GM23248 (cell line): ENCODE measurements around the gene RBSN. TPM values are rescaled to one million over a fixed set of nuclear protein-coding genes. Genes with fewer than 3 reads are reported as not detected.

Experiments
- DNase-seq: peaks from one replicate; pipeline ENCODE4 v3.0.0-alpha.2; 2015
- H2AFZ ChIP-seq: fragments of 200-600 bp; sonication (generic); 2 replicates; pipeline ENCODE4 v1.6.1; 2016; ENCODE audit warnings: antibody characterized with exemption
- H3F3A ChIP-seq: fragments of 200-600 bp; sonication (generic); 2 replicates; pipeline ENCODE4 v1.6.1; 2016; ENCODE audit warnings: mild to moderate bottlenecking, antibody characterized with exemption, mixed run types; ENCODE audit not compliant: insufficient read depth
- H3K27ac ChIP-seq: fragments of 200-600 bp; sonication (generic); 2 replicates; pipeline ENCODE4 v1.5.1; 2016; ENCODE audit warnings: mild to moderate bottlenecking
- H3K27me3 ChIP-seq: fragments of 200-600 bp; sonication (generic); replicated peaks from 2 replicates; pipeline ENCODE4 v1.6.1; 2016; ENCODE audit warnings: mild to moderate bottlenecking; ENCODE audit not compliant: insufficient read depth
- H3K36me3 ChIP-seq: fragments of 200-600 bp; sonication (generic); 2 replicates; pipeline ENCODE4 v1.6.1; 2016; ENCODE audit warnings: low read depth, mild to moderate bottlenecking
- H3K4me1 ChIP-seq: fragments of 200-600 bp; sonication (generic); 2 replicates; pipeline ENCODE4 v1.6.1; 2016; ENCODE audit warnings: mild to moderate bottlenecking; ENCODE audit not compliant: insufficient read depth
- H3K4me2 ChIP-seq: fragments of 200-600 bp; sonication (generic); one replicate; pipeline ENCODE4 v1.6.1; 2016; ENCODE audit warnings: mild to moderate bottlenecking; ENCODE audit not compliant: unreplicated experiment
- H3K4me3 ChIP-seq: fragments of 200-600 bp; sonication (generic); 2 replicates; pipeline ENCODE4 v1.5.1; 2016; ENCODE audit warnings: mild to moderate bottlenecking
- H3K79me2 ChIP-seq: fragments of 200-600 bp; sonication (generic); 2 replicates; pipeline ENCODE4 v1.6.1; 2016; ENCODE audit warnings: mild to moderate bottlenecking; ENCODE audit not compliant: insufficient read depth
- H3K9ac ChIP-seq: fragments of 200-600 bp; sonication (generic); 2 replicates; pipeline ENCODE4 v1.6.1; 2016; ENCODE audit warnings: mild to moderate bottlenecking
- H3K9me2 ChIP-seq: fragments of 200-600 bp; sonication (generic); 2 replicates; pipeline ENCODE4 v1.6.1; 2016; ENCODE audit warnings: mixed run types, mild to moderate bottlenecking, moderate library complexity; ENCODE audit not compliant: insufficient read depth
- H3K9me3 ChIP-seq: fragments of 200-600 bp; sonication (generic); one replicate; pipeline ENCODE4 v1.6.1; 2017; ENCODE audit warnings: low read depth
- H4K20me1 ChIP-seq: fragments of 200-600 bp; sonication (generic); 2 replicates; pipeline ENCODE4 v1.6.0; 2016; ENCODE audit not compliant: insufficient read depth
- EZH2 ChIP-seq: fragments of 200-600 bp; sonication (generic); IDR thresholded peaks from 2 replicates; pipeline ENCODE4 v1.6.1; 2018; ENCODE audit warnings: antibody characterized with exemption, mild to moderate bottlenecking; ENCODE audit not compliant: insufficient read depth, poor library complexity, severe bottlenecking
- EZH2phosphoT487 ChIP-seq: fragments of 200-600 bp; sonication (generic); IDR thresholded peaks from 2 replicates; pipeline ENCODE4 v1.6.1; 2018; ENCODE audit warnings: antibody characterized with exemption, moderate library complexity, mild to moderate bottlenecking, low read depth; ENCODE audit not compliant: insufficient read depth
- WGBS, 2 experiments: methylation state at CpG; one replicate each; pipeline ENCODE4 v1.1.6; 2015 to 2017; ENCODE audit warnings: low lambda C conversion rate in 2 of 2, low coverage in 1 of 2; ENCODE audit errors: missing lambda C conversion rate in 2 of 2; 5-methylcytosine and 5-hydroxymethylcytosine counted together
- in situ Hi-C: fragments of 300-500 bp; cut with MboI; formaldehyde crosslinking; loops from 2 replicates; pipeline ENCODE4 v1.15.0; 2020
- polyA plus RNA-seq: library from polyadenylated mRNA; unstranded; fragments of >200 nt; fragmentation: Nextera tagmentation; extraction: Ambion mirVana; gene quantifications from 2 replicates; pipeline ENCODE4 v1.2.1, GENCODE V29; 2016
- total RNA-seq: library from RNA; depleted of rRNA; stranded (reverse); fragments of >200 nt; shearing (Covaris generic); gene quantifications from 2 replicates; pipeline ENCODE4 v1.2.3, GENCODE V29; 2014

Gene RBSN
- total and polyA plus RNA-seq, 2 experiments from 2014 or later = 21.0 to 23.9 TPM

DNA sequence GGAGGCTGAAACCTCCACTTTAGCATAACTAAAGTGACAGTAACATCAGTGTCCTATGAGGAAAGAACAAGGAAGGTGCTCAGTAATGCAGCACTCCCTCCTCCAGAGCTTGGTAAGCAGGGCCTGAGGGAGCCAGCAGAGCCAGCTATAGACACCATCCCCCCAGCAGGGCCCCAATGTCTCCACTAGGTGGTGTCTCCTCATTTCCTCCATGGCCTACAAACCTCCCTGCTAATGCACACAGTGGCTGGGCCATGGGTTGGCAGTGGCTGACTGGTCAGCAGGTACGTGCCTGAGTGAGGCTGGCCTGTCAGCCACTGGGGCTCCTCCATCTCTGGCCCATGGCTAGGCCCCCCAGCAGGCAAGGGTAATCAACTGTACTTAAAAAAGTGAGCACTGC, 47.4 kb downstream of the RBSN start:
- H3K27ac ChIP-seq = no peak overlapping the region
- 50 to 100% methylated on average over 1 of the region's 1 CpG for WGBS, 2 experiments
- H3K79me2 ChIP-seq = peaks cover 69% of the 10 kb centered on the region
- H3K4me3 ChIP-seq = no peak overlapping the region
- H3K4me2 ChIP-seq = no peak overlapping the region
- no peaks in the 10 kb centered on the region for H4K20me1 ChIP-seq
- no peaks in the 10 kb centered on the region; the same call in 1 of the 2 replicates for H3F3A ChIP-seq
- H3K36me3 ChIP-seq = peaks cover 38% of the 10 kb centered on the region
- no peaks in the 10 kb centered on the region for H3K9me2 ChIP-seq
- H3K4me1 ChIP-seq = peaks cover 8% of the 10 kb centered on the region; the same call in 1 of the 2 replicates
- no peak overlapping the region for H3K9ac ChIP-seq
- H3K9me3 ChIP-seq = no peaks in the 10 kb centered on the region
- in situ Hi-C loops = no loop called here
- H3K27me3 ChIP-seq = no peaks in the 10 kb centered on the region
- no peak overlapping the region for H2AFZ ChIP-seq
- no peak for TF ChIP-seq EZH2
- no peak for TF ChIP-seq EZH2phosphoT487
- DNase-seq = peak; percentile 70

DNA sequence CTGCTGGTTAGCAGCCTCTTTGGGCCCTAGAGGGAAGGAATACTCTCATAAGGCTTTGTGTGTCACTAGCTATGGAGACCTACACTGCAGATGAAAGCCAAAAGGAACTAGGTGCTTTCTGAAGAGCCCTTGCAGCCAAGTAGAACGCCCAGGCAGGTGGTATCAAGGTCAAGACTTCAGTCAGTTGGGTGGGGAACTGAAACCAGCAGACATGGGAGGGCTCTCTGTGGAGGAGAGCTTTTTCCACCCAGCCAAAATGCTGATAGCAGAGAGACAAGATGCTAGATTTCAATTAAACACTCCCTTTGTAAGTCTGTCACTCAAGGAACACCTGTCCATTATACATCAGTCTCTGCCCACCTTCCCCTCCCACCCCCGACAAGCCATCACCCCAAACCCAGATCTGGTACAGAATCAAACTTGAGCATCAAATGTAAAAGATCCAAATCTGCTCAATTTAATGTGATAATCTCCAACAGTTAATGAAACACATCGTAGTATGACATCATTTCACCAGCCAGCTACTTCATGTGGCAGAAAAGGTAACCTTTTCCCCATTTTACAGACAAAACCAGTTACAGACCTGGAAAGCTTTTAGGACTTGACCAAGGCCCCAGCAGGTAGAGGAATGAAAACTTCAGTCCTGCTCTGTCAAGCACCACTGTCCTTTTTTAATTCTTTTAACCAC, 48.4 kb downstream of the RBSN start:
- no peaks in the 10 kb centered on the region for H3K9me3 ChIP-seq
- H4K20me1 ChIP-seq = no peaks in the 10 kb centered on the region
- no peak for DNase-seq

DNA sequence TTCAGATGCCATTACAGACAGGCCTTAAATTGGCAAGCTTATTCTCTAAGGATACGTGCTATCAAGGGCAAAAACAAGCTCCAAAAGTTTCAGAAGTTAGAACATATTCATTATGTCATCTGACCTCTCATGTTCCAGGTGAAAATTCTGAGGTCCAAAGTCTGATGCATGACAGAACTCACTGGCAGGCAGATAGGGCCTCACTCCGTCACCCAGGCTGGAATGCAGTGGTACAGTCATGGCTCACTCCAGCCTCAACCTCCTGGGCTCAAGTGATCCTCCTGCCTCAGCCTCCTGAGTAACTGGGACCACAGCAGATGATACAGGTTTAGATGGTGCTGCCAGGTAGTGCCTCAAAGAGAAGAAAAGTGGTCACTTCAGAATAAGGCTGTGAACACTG, 49.4 kb downstream of the RBSN start:
- peaks cover 51% of the 10 kb centered on the region for H3K79me2 ChIP-seq
- H3K4me2 ChIP-seq = no peak overlapping the region
- H3K4me1 ChIP-seq = no peaks in the 10 kb centered on the region
- H3K27me3 ChIP-seq = no peaks in the 10 kb centered on the region
- no peak for TF ChIP-seq EZH2phosphoT487
- TF ChIP-seq EZH2 = no peak
- H3K36me3 ChIP-seq = peaks cover 50% of the 10 kb centered on the region
- H3K9me3 ChIP-seq = no peaks in the 10 kb centered on the region
- in situ Hi-C loops = no loop called here
- H4K20me1 ChIP-seq = no peaks in the 10 kb centered on the region
- DNase-seq = no peak
- H3K4me3 ChIP-seq = no peak overlapping the region
- H3F3A ChIP-seq = 0 out of 2 replicates have a peak, but pooled peaks cover 4% of the 10 kb centered on the region
- no peak overlapping the region for H3K27ac ChIP-seq
- H2AFZ ChIP-seq = no peak overlapping the region
- H3K9ac ChIP-seq = no peak overlapping the region
- 98 to 100% methylated on average over 2 of the region's 2 CpGs for WGBS, 2 experiments
- H3K9me2 ChIP-seq = no peaks in the 10 kb centered on the region

More for the DNA sequence above, 48.4 kb downstream of the RBSN start:
- TF ChIP-seq EZH2 (no peak), EZH2phosphoT487 (no peak)
- Histone ChIP-seq H3K79me2 (peaks cover 60% of the 10 kb centered on the region), H3K9me2 (no peaks in the 10 kb centered on the region), H3K4me1 (peaks cover 7% of the 10 kb centered on the region; the same call in 1 of the 2 replicates), H3K27me3 (no peaks in the 10 kb centered on the region), H3K4me2 (no peak overlapping the region), H3F3A (no peaks in the 10 kb centered on the region; the same call in 1 of the 2 replicates), H3K27ac (no peak overlapping the region), H2AFZ (no peak overlapping the region), H3K9ac (no peak overlapping the region), H3K4me3 (no peak overlapping the region), H3K36me3 (peaks cover 46% of the 10 kb centered on the region)
- in situ Hi-C loops = no loop called here
- 94 to 96% methylated on average over 3 of the region's 3 CpGs for WGBS, 2 experiments

DNA sequence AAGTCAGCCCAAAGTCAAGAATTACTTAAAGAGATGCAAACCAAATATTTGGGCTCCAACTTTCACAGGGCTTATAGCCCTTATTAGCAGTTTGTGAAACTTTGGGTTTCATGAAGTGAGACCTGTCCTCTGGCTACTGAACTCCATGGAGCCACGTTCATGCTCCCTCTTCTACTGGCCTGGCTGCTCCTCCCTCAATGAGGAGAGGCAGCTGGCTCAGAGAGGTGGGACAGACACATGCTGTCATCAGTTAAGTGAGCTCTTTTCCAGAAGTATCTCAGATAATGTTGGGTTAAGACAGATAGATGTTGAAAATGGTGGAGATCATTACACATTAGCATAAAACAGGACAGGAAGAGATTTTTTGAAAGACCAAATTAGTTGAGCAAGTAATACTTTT, 53.3 kb downstream of the RBSN start:
- 25 to 44% methylated on average over 1 of the region's 1 CpG for WGBS, 2 experiments
- Histone ChIP-seq H3K79me2 (peaks cover 11% of the 10 kb centered on the region), H3K4me2 (no peak overlapping the region), H3K9me3 (no peaks in the 10 kb centered on the region), H3K9ac (no peak overlapping the region), H3K4me3 (no peak overlapping the region), H2AFZ (no peak overlapping the region), H3K9me2 (no peaks in the 10 kb centered on the region), H3F3A (peaks cover 35% of the 10 kb centered on the region; the same call in 1 of the 2 replicates), H3K36me3 (peaks cover 69% of the 10 kb centered on the region), H3K27me3 (no peaks in the 10 kb centered on the region), H3K27ac (no peak overlapping the region), H3K4me1 (peaks cover 14% of the 10 kb centered on the region), H4K20me1 (no peaks in the 10 kb centered on the region)
- in situ Hi-C loops = no loop called here
- DNase-seq = no peak
- TF ChIP-seq EZH2phosphoT487 (no peak), EZH2 (no peak)
